ENCODE data around the gene EOLA2. TPM values are rescaled to one million over a fixed set of nuclear protein-coding genes. Genes with fewer than 3 reads are reported as not detected.

The EOLA2 gene
- polyA plus RNA-seq, 4 donors: 22.6 to 31.6 (median 25.2) TPM

Other genes starting within 250 kb of the EOLA2 start
- gene MAGEA11, start 226.4 kb downstream of the EOLA2 start, polyA plus RNA-seq: not detected
- 1 to 10 TPM in 1 of 4 donors, under 1 TPM in 1, not detected in 2; 0.37 to 3.2 TPM for gene HSFX1, start 164.4 kb downstream of the EOLA2 start, polyA plus RNA-seq
- not detected for gene MAGEA9, start 156.6 kb downstream of the EOLA2 start, polyA plus RNA-seq
- gene MAGEA8, start 57.3 kb downstream of the EOLA2 start, polyA plus RNA-seq: under 1 TPM in 1 of 4 donors, not detected in 3; 0.10 TPM
- gene HSFX4, start 8.9 kb downstream of the EOLA2 start, polyA plus RNA-seq: under 1 TPM in 1 of 4 donors, not detected in 3; 0.06 TPM

All from small intestine (tissue), 4 donors.